Upper lobe of right lung (tissue), 1 donor: ENCODE data around the gene TNS1. TPM values are rescaled to one million over a fixed set of nuclear protein-coding genes. Genes with fewer than 3 reads are reported as not detected.
"Not testable (repeated sequence)": the region's sequence is repeated elsewhere in the genome, so short reads cannot be mapped to it uniquely, and the experiment has no call there.

Source experiments
- ATAC-seq: fragments of 200-7000 bp; cut with Tn5 transposase; one replicate; pipeline ENCODE4 v1.9.1; 2020; ENCODE audit warnings: mild to moderate bottlenecking, moderate library complexity
- DNase-seq: peaks from one replicate; pipeline ENCODE4 v3.0.0-alpha.2; 2020
- H3K27ac ChIP-seq: fragments of 200-600 bp; one replicate; pipeline ENCODE4 v1.8.0; 2022
- H3K27me3 ChIP-seq: fragments of 200-600 bp; one replicate; pipeline ENCODE4 v1.8.0; 2022; ENCODE audit warnings: mild to moderate bottlenecking
- H3K36me3 ChIP-seq: fragments of 200-600 bp; one replicate; pipeline ENCODE4 v1.8.0; 2022
- H3K4me1 ChIP-seq: fragments of 200-600 bp; one replicate; pipeline ENCODE4 v1.8.0; 2022
- H3K4me3 ChIP-seq: fragments of 200-600 bp; one replicate; pipeline ENCODE4 v1.8.0; 2022; ENCODE audit warnings: mild to moderate bottlenecking
- H3K9me3 ChIP-seq: fragments of 200-600 bp; one replicate; pipeline ENCODE4 v1.8.0; 2022
- intact Hi-C: fragments of 100-400 bp; cut with DNase I; formaldehyde crosslinking; loops from one replicate; pipeline ENCODE4 v1.11.0; 2022
- total RNA-seq: library from RNA; stranded (reverse); fragmentation: NEBNext Ultra II Directional; extraction: Animal tissue kit (Norgen Biotek cat#: 25700); gene quantifications from one replicate; pipeline ENCODE4 v1.2.1, GENCODE V29; 2021
- TF ChIP-seq, protein P1 (sequence below): fragments of 200-600 bp; IDR thresholded peaks from one replicate; pipeline ENCODE4 v1.8.0; 2022; ENCODE audit warnings: antibody characterized with exemption
- donor health status: DM: no; HTN: yes; CAD: no; lungs with severe emphysema.

Gene TNS1
- total RNA-seq, 1 donor from 2014 or later, result 669 TPM

- intact Hi-C loops, result no loop called here
- DNase-seq (no peak), ATAC-seq (no peak)
- no peak overlapping the region for H3K4me3 ChIP-seq
- no peaks in the 10 kb centered on the region for H3K9me3 ChIP-seq
- H3K27ac ChIP-seq, result no peak overlapping the region
- peaks cover 3% of the 10 kb centered on the region for H3K4me1 ChIP-seq
- peaks cover 4% of the 10 kb centered on the region for H3K27me3 ChIP-seq
- H3K36me3 ChIP-seq, result no peaks in the 10 kb centered on the region
- TF ChIP-seq, protein P1, sequence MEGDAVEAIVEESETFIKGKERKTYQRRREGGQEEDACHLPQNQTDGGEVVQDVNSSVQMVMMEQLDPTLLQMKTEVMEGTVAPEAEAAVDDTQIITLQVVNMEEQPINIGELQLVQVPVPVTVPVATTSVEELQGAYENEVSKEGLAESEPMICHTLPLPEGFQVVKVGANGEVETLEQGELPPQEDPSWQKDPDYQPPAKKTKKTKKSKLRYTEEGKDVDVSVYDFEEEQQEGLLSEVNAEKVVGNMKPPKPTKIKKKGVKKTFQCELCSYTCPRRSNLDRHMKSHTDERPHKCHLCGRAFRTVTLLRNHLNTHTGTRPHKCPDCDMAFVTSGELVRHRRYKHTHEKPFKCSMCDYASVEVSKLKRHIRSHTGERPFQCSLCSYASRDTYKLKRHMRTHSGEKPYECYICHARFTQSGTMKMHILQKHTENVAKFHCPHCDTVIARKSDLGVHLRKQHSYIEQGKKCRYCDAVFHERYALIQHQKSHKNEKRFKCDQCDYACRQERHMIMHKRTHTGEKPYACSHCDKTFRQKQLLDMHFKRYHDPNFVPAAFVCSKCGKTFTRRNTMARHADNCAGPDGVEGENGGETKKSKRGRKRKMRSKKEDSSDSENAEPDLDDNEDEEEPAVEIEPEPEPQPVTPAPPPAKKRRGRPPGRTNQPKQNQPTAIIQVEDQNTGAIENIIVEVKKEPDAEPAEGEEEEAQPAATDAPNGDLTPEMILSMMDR, result no peak
Measured at GRCh38 chr2:218035463-218036100, 32.8 kb upstream of the TNS1 start.

DNA sequence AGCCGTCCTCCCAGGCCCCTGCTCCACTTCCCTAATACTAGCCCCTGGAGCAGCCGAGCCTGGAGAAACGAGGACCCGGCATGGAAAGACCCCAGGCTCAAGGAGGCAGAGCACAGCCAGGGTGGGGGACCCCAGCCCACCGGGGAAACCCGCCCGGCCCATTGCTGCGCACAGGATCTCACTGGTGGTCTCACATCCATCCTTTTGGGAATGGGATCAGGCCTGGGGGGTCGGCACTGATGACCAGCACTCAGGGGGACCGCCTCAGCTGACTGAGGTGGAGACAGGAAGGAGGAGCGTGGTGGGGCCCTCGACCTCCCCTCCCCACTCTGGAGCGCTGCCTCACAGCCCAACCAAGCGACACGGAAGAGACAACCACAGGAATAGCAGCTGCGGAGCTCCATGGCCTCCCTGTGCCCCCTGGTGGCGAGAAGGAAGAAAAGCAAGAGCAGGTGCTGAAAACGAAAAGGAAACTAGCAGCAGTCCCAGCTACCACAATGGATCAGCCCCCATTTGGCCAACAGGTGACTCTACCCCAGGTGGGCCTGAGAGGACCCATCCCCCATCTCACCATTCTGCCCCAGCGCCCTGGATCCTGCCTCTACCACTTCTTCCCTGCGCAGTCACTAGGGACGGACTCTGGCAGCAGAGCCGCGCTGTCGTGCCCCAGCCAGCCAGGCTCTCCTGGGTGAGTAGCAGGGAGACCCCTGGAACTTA is 31.9 kb upstream of the TNS1 start:
- DNase-seq (peak; percentile 79), ATAC-seq (peak; percentile 91)
- intact Hi-C loops, H3K9me3 ChIP-seq, H3K36me3 ChIP-seq, H3K27me3 ChIP-seq, H3K27ac ChIP-seq, H3K4me1 ChIP-seq: not testable (repeated sequence)
- TF ChIP-seq, protein P1, result peak; percentile 70
- H3K4me3 ChIP-seq, result peak overlapping the region; percentile 35

- peaks cover 3% of the 10 kb centered on the region for H3K4me1 ChIP-seq
- H3K36me3 ChIP-seq, result no peaks in the 10 kb centered on the region
- intact Hi-C loops, result no loop called here
- no peak for DNase-seq
- TF ChIP-seq, protein P1, result no peak
- ATAC-seq, result peak; percentile 3
- H3K27me3 ChIP-seq, result peaks cover 4% of the 10 kb centered on the region
- no peaks in the 10 kb centered on the region for H3K9me3 ChIP-seq
- H3K27ac ChIP-seq, result no peak overlapping the region
- H3K4me3 ChIP-seq, result peak overlapping the region; percentile 35
Measured at GRCh38 chr2:218033590-218034496, 31.0 kb upstream of the TNS1 start.

DNA sequence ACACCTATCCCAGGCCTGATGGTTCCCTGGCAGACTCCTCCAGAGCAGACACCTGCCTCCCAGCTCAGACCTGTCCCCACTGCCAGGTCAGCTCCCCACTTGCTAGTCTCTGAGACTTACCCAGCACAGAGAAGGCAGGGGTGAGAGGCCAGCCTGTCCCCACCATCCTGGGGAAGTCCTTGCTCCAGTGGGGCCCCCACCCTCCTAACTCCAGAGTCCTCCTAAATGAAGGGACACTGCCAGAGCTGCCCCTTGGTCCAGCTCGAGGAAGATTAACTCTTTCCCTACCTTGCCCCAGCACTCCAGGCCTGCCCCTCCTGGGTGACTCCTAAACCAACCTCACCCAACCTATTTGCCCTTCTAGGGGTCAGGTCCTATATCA is 30.4 kb upstream of the TNS1 start:
- intact Hi-C loops, result no loop called here

More for the DNA sequence above, 30.4 kb upstream of the TNS1 start:
- Histone ChIP-seq H3K9me3 (no peaks in the 10 kb centered on the region), H3K4me1 (peaks cover 3% of the 10 kb centered on the region), H3K27me3 (peaks cover 4% of the 10 kb centered on the region), H3K4me3 (no peak overlapping the region), H3K27ac (no peak overlapping the region), H3K36me3 (no peaks in the 10 kb centered on the region)
- DNase-seq, result no peak
- no peak for ATAC-seq
- TF ChIP-seq, protein P1, result no peak
